Measurements from ENCODE around the gene ERC2.

Gene ERC2

GRCh38 chr3:56053727-56054126 lies 414.5 kb downstream of the ERC2 start:
- Histone ChIP-seq H2AFZ (ENCODE audit: low read length) (no peak overlapping the region), H3K9me3 (ENCODE audit: low read length) (no peaks in the 10 kb centered on the region), H3K4me3 (ENCODE audit: low read depth, low read length, poor library complexity, severe bottlenecking) (no peak overlapping the region), H3K9ac (ENCODE audit: low read length) (no peak overlapping the region), H3K79me2 (ENCODE audit: insufficient read depth, low read length) (no peaks in the 10 kb centered on the region), H3K36me3 (ENCODE audit: insufficient read depth, low read length) (no peaks in the 10 kb centered on the region), H3K27ac (ENCODE audit: low read depth, low read length, poor library complexity, severe bottlenecking) (no peak overlapping the region), H3K9me2 (ENCODE audit: low read depth, low read length) (no peaks in the 10 kb centered on the region), H4K20me1 (ENCODE audit: insufficient read depth, low read length) (no peaks in the 10 kb centered on the region), H3K4me1 (ENCODE audit: insufficient read depth, low read length, severe bottlenecking) (no peaks in the 10 kb centered on the region), H3F3A (ENCODE audit: insufficient read depth, low read length) (no peaks in the 10 kb centered on the region), H3K27me3 (ENCODE audit: insufficient read depth, low read length) (no peaks in the 10 kb centered on the region), H3K4me2 (ENCODE audit: low read length) (no peak overlapping the region)
- TF ChIP-seq EZH2 (IDR thresholded peaks at IDR 0.05; ENCODE audit: borderline replicate concordance, low read length): no peak
- no peak for TF ChIP-seq CTCF (IDR thresholded peaks at IDR 0.05; ENCODE audit: low read length)

DNA sequence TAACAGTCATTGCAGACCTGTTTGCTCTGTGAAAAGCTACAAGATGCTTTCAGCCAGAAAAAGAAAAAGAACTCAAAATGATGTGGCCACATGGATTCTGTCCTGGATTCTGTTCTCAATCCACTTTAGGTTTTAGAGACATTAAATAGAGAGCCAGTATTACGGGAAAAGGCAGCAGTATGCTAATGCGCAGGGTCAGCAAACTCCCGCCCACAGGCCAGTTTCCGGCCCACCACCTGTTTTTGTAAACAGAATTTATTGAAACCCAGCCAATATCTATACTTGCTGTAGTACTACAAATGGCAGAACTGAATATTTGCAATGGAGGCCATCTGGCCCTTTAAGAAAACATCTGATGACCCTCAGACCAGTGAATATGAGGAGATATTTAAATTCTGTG lies 416.1 kb downstream of the ERC2 start:
- H3K9me2 ChIP-seq (ENCODE audit: low read depth, low read length): no peaks in the 10 kb centered on the region
- no peak overlapping the region for H2AFZ ChIP-seq (ENCODE audit: low read length)
- TF ChIP-seq CTCF (IDR thresholded peaks at IDR 0.05; ENCODE audit: low read length): no peak
- TF ChIP-seq EZH2 (IDR thresholded peaks at IDR 0.05; ENCODE audit: borderline replicate concordance, low read length): no peak
- no peak overlapping the region for H3K4me3 ChIP-seq (ENCODE audit: low read depth, low read length, poor library complexity, severe bottlenecking)
- no peaks in the 10 kb centered on the region for H3K79me2 ChIP-seq (ENCODE audit: insufficient read depth, low read length)
- no peaks in the 10 kb centered on the region for H4K20me1 ChIP-seq (ENCODE audit: insufficient read depth, low read length)
- no peaks in the 10 kb centered on the region for H3K27me3 ChIP-seq (ENCODE audit: insufficient read depth, low read length)
- no peaks in the 10 kb centered on the region for H3F3A ChIP-seq (ENCODE audit: insufficient read depth, low read length)
- H3K36me3 ChIP-seq (ENCODE audit: insufficient read depth, low read length): no peaks in the 10 kb centered on the region
- no peaks in the 10 kb centered on the region for H3K9me3 ChIP-seq (ENCODE audit: low read length)
- no peaks in the 10 kb centered on the region for H3K4me1 ChIP-seq (ENCODE audit: insufficient read depth, low read length, severe bottlenecking)
- no peak overlapping the region for H3K9ac ChIP-seq (ENCODE audit: low read length)
- no peak overlapping the region for H3K4me2 ChIP-seq (ENCODE audit: low read length)
- H3K27ac ChIP-seq (ENCODE audit: low read depth, low read length, poor library complexity, severe bottlenecking): no peak overlapping the region

GRCh38 chr3:56051052-56051451 lies 417.2 kb downstream of the ERC2 start:
- Histone ChIP-seq H4K20me1 (ENCODE audit: insufficient read depth, low read length) (no peaks in the 10 kb centered on the region), H3K4me1 (ENCODE audit: insufficient read depth, low read length, severe bottlenecking) (no peaks in the 10 kb centered on the region), H3K4me2 (ENCODE audit: low read length) (no peak overlapping the region), H2AFZ (ENCODE audit: low read length) (no peak overlapping the region), H3F3A (ENCODE audit: insufficient read depth, low read length) (no peaks in the 10 kb centered on the region), H3K27me3 (ENCODE audit: insufficient read depth, low read length) (no peaks in the 10 kb centered on the region), H3K9me2 (ENCODE audit: low read depth, low read length) (no peaks in the 10 kb centered on the region), H3K9me3 (ENCODE audit: low read length) (no peaks in the 10 kb centered on the region), H3K4me3 (ENCODE audit: low read depth, low read length, poor library complexity, severe bottlenecking) (no peak overlapping the region), H3K79me2 (ENCODE audit: insufficient read depth, low read length) (no peaks in the 10 kb centered on the region), H3K9ac (ENCODE audit: low read length) (no peak overlapping the region), H3K27ac (ENCODE audit: low read depth, low read length, poor library complexity, severe bottlenecking) (no peak overlapping the region), H3K36me3 (ENCODE audit: insufficient read depth, low read length) (no peaks in the 10 kb centered on the region)
- no peak for TF ChIP-seq CTCF (IDR thresholded peaks at IDR 0.05; ENCODE audit: low read length)
